Measurements from ENCODE around the gene FHIP1B. TPM values are rescaled to one million over a fixed set of nuclear protein-coding genes. Genes with fewer than 3 reads are reported as not detected.
A peak's percentile ranks its signal among the peaks of the same experiment; 100 is the strongest.

FHIP1B gene
- total and polyA plus RNA-seq, 12 donors = 13.4 to 23.3 (median 14.7) TPM

- intact Hi-C loops (cut with DNase I) = no loop called here
- ATAC-seq = no peak
- WGBS, 2 donors = 64 to 65% methylated on average over 1 of the region's 1 CpG
Measured at GRCh38 chr11:6194065-6194581, 40.3 kb downstream of the FHIP1B start.

GRCh38 chr11:6191742-6192141 is 42.7 kb downstream of the FHIP1B start:
- intact Hi-C loops (cut with DNase I) = no loop called here

More at GRCh38 chr11:6194065-6194581, 40.3 kb downstream of the FHIP1B start:
- H3K4me1 ChIP-seq = peaks cover 0 to 10% (median 0%) of the 10 kb centered on the region in 9 donors
- H3K9me3 ChIP-seq = peaks cover 0 to 2% (median 0%) of the 10 kb centered on the region in 11 donors
- no peak for TF ChIP-seq CTCF (IDR thresholded peaks at IDR 0.05)
- no peak overlapping the region for H3K4me3 ChIP-seq
- no peaks in the 10 kb centered on the region for H3K27me3 ChIP-seq
- no peak overlapping the region for H3K27ac ChIP-seq
- no peaks in the 10 kb centered on the region for H3K36me3 ChIP-seq
- no peak for DNase-seq

GRCh38 chr11:6175440-6175839 is 59.0 kb downstream of the FHIP1B start:
- no peaks in the 10 kb centered on the region for H3K36me3 ChIP-seq
- whole genome bisulfite sequencing, 2 donors = 57 to 58% methylated on average over 2 of the region's 2 CpGs
- no peak for TF ChIP-seq CTCF (IDR thresholded peaks at IDR 0.05)
- DNase-seq (no peak), ATAC-seq (no peak)
- peaks cover 0 to 6% (median 0%) of the 10 kb centered on the region in 11 donors for H3K9me3 ChIP-seq
- H3K4me1 ChIP-seq = peaks cover 0 to 16% (median 0%) of the 10 kb centered on the region in 9 donors
- no peak overlapping the region for H3K27ac ChIP-seq
- intact Hi-C loops (cut with DNase I) = no loop called here
- H3K4me3 ChIP-seq = no peak overlapping the region
- H3K27me3 ChIP-seq = peaks cover 0 to 4% (median 0%) of the 10 kb centered on the region in 7 donors

More at GRCh38 chr11:6191742-6192141, 42.7 kb downstream of the FHIP1B start:
- Histone ChIP-seq H3K27me3 (no peaks in the 10 kb centered on the region), H3K27ac (no peak overlapping the region), H3K36me3 (no peaks in the 10 kb centered on the region), H3K9me3 (peaks cover 0 to 2% (median 0%) of the 10 kb centered on the region in 11 donors), H3K4me3 (no peak overlapping the region), H3K4me1 (peaks cover 0 to 6% (median 0%) of the 10 kb centered on the region in 9 donors)
- no peak for TF ChIP-seq CTCF (IDR thresholded peaks at IDR 0.05)
- no peak for DNase-seq
- peak in 1 of 8 donors; percentile 25 for ATAC-seq

- H3K9me3 ChIP-seq = peaks cover 0 to 10% (median under 1%) of the 10 kb centered on the region in 11 donors
- H3K27me3 ChIP-seq = peaks cover 0 to 4% (median 0%) of the 10 kb centered on the region in 7 donors
- H3K4me1 ChIP-seq = no peaks in the 10 kb centered on the region
- intact Hi-C loops (cut with DNase I) = no loop called here
- H3K27ac ChIP-seq = no peak within 1 kb of the TSS
- no peak for ATAC-seq
- no peak for TF ChIP-seq CTCF (IDR thresholded peaks at IDR 0.05)
- WGBS, 2 donors = 86 to 92% methylated on average over 1 of the region's 1 CpG
- no peaks in the 10 kb centered on the region for H3K36me3 ChIP-seq
- no peak within 1 kb of the TSS for H3K4me3 ChIP-seq
- DNase-seq = no peak
Measured at GRCh38 chr11:6170226-6170625, 64.2 kb downstream of the FHIP1B start, which contains the start of gene OR52B2. OR52B2 (minus strand) TSS chr11:6170326; CDS start chr11:6170326, 0 bp downstream.

Other genes with a start within 250 kb of the FHIP1B start
- not detected for gene OR52L1, start 247.7 kb downstream of the FHIP1B start, total RNA-seq
- gene OR52L1, start 247.7 kb downstream of the FHIP1B start, polyA plus RNA-seq = not detected
- under 1 TPM in 1 of 10 donors, not detected in 9; 0.05 TPM for gene OR56A4, start 227.7 kb downstream of the FHIP1B start, total RNA-seq
- gene OR56A4, start 227.7 kb downstream of the FHIP1B start, polyA plus RNA-seq = not detected
- gene OR56A1, start 203.9 kb downstream of the FHIP1B start, total RNA-seq = not detected
- gene OR56A1, start 203.9 kb downstream of the FHIP1B start, polyA plus RNA-seq = not detected
- gene OR56B4, start 127.0 kb downstream of the FHIP1B start, total RNA-seq = not detected
- not detected for gene OR56B4, start 127.0 kb downstream of the FHIP1B start, polyA plus RNA-seq
- gene OR52B2, start 64.3 kb downstream of the FHIP1B start, total RNA-seq = not detected
- not detected for gene OR52B2, start 64.3 kb downstream of the FHIP1B start, polyA plus RNA-seq
- gene OR52W1, start 35.4 kb downstream of the FHIP1B start, total RNA-seq = not detected
- not detected for gene OR52W1, start 35.4 kb downstream of the FHIP1B start, polyA plus RNA-seq
- not detected for gene C11orf42, start 29.1 kb downstream of the FHIP1B start, total RNA-seq
- not detected for gene C11orf42, start 29.1 kb downstream of the FHIP1B start, polyA plus RNA-seq
- under 1 TPM in 1 of 10 donors, not detected in 9; 0.13 TPM for gene CNGA4, start 4.5 kb upstream of the FHIP1B start, total RNA-seq
- under 1 TPM in 1 of 2 donors, not detected in 1; 0.01 TPM for gene CNGA4, start 4.5 kb upstream of the FHIP1B start, polyA plus RNA-seq
- not detected for gene CCKBR, start 25.2 kb upstream of the FHIP1B start, total RNA-seq
- under 1 TPM in 1 of 2 donors, not detected in 1; 0.15 TPM for gene CCKBR, start 25.2 kb upstream of the FHIP1B start, polyA plus RNA-seq
- gene CAVIN3, start 85.9 kb upstream of the FHIP1B start, total RNA-seq = 100 to 1,000 TPM in 1 of 10 donors, 10 to 100 TPM in 9; 39.3 to 117 (median 46.0) TPM
- gene CAVIN3, start 85.9 kb upstream of the FHIP1B start, polyA plus RNA-seq = 100 to 1,000 TPM; 150 to 186 TPM
- gene SMPD1, start 155.8 kb upstream of the FHIP1B start, total RNA-seq = 10 to 100 TPM; 57.4 to 88.1 (median 67.6) TPM
- 10 to 100 TPM; 53.8 to 62.1 TPM for gene SMPD1, start 155.8 kb upstream of the FHIP1B start, polyA plus RNA-seq
- 10 to 100 TPM; 54.3 to 93.3 (median 65.2) TPM for gene APBB1, start 184.5 kb upstream of the FHIP1B start, total RNA-seq
- gene APBB1, start 184.5 kb upstream of the FHIP1B start, polyA plus RNA-seq = 10 to 100 TPM; 86.1 to 90.6 TPM
- gene HPX, start 206.4 kb upstream of the FHIP1B start, total RNA-seq = under 1 TPM in 5 of 10 donors, not detected in 5; 0.33 to 0.55 (median 0.40) TPM
- under 1 TPM; 0.22 to 0.73 TPM for gene HPX, start 206.4 kb upstream of the FHIP1B start, polyA plus RNA-seq
- 10 to 100 TPM in 3 of 10 donors, 1 to 10 TPM in 7; 6.3 to 12.7 (median 8.7) TPM for gene TRIM3, start 239.3 kb upstream of the FHIP1B start, total RNA-seq
- gene TRIM3, start 239.3 kb upstream of the FHIP1B start, polyA plus RNA-seq = 10 to 100 TPM; 14.5 to 14.6 TPM
- gene ARFIP2, start 246.7 kb upstream of the FHIP1B start, total RNA-seq = 10 to 100 TPM; 12.4 to 23.0 (median 14.8) TPM
- 10 to 100 TPM; 16.2 to 36.8 TPM for gene ARFIP2, start 246.7 kb upstream of the FHIP1B start, polyA plus RNA-seq
- 10 to 100 TPM; 13.8 to 21.6 (median 17.5) TPM for gene TIMM10B, start 246.9 kb upstream of the FHIP1B start, total RNA-seq
- gene TIMM10B, start 246.9 kb upstream of the FHIP1B start, polyA plus RNA-seq = 10 to 100 TPM; 10.0 to 16.3 TPM